ENCODE data around the gene CEP128. TPM values are rescaled to one million over a fixed set of nuclear protein-coding genes. Genes with fewer than 3 reads are reported as not detected.

CEP128 gene
- total RNA-seq, 1 experiment from 2014 or later: 12.0 TPM

GRCh38 chr14:80678436-80678835 is 263.1 kb downstream of the CEP128 start:
- ChIA-PET CTCF (no interaction called here), POLR2A (no interaction called here)
- DNase-seq (ENCODE audit: low spot score): no peak
- TF ChIP-seq AR (CRISPR knock-in tag; IDR thresholded peaks at IDR 0.05): no peak
- no peak for TF ChIP-seq TCF7 (CRISPR knock-in tag; IDR thresholded peaks at IDR 0.05; ENCODE audit: low read depth)
- TF ChIP-seq ZNF671 (CRISPR knock-in tag; IDR thresholded peaks at IDR 0.05): no peak
- TF ChIP-seq PRRX2 (CRISPR knock-in tag; IDR thresholded peaks at IDR 0.05): no peak
- no peak for TF ChIP-seq CTCF (IDR thresholded peaks at IDR 0.05)
- TF ChIP-seq GTF2I (CRISPR knock-in tag; conservative IDR thresholded peaks at IDR 0.05): no peak
- TF ChIP-seq FOXK1 (CRISPR knock-in tag; IDR thresholded peaks at IDR 0.05): no peak
- TF ChIP-seq JAZF1 (CRISPR knock-in tag; IDR thresholded peaks at IDR 0.05): no peak
- no peak for TF ChIP-seq AFF4 (CRISPR knock-in tag; IDR thresholded peaks at IDR 0.05; ENCODE audit: borderline replicate concordance)
- no peak for TF ChIP-seq ZMAT4 (CRISPR knock-in tag; IDR thresholded peaks at IDR 0.05)
- no peak for TF ChIP-seq ATF1 (CRISPR knock-in tag; IDR thresholded peaks at IDR 0.05)
- TF ChIP-seq ELF4 (CRISPR knock-in tag; IDR thresholded peaks at IDR 0.05; ENCODE audit: low read depth): no peak
- no peak for TF ChIP-seq FOXP1 (CRISPR knock-in tag; IDR thresholded peaks at IDR 0.05; ENCODE audit: borderline replicate concordance)
- no peak for TF ChIP-seq NFYB (CRISPR knock-in tag; conservative IDR thresholded peaks at IDR 0.05; ENCODE audit: low read depth)
- TF ChIP-seq NR3C1 (CRISPR knock-in tag; conservative IDR thresholded peaks at IDR 0.05; ENCODE audit: low read depth): no peak
- no peak for TF ChIP-seq ZNF281 (CRISPR knock-in tag; IDR thresholded peaks at IDR 0.05)
- Mint-ChIP-seq H3K27me3 (ENCODE audit: low read depth) (no peaks in the 10 kb centered on the region), H3K36me3 (peaks cover 42% of the 10 kb centered on the region), H3K9me3 (peaks cover 50% of the 10 kb centered on the region), H3K4me1 (peaks cover 9% of the 10 kb centered on the region), H3K4me3 (no peak overlapping the region), H3K27ac (no peak overlapping the region)
- ATAC-seq: no peak

All from WTC11 (cell line).